Stimulated activated CD4-positive, alpha-beta T cell treated with anti-CD3 and anti-CD28 coated beads, Interleukin-2, amount 100 ng/mL, for 24 hours (primary cell): ENCODE data around the gene CHD3.

Experiments used
- DNase-seq, 2 donors: peaks; one replicate each; pipeline ENCODE4 v3.0.0-alpha.2; 2020

CHD3 gene

GRCh38 chr17:7903154-7904103, 14.8 kb downstream of the CHD3 start:
- DNase-seq, result no peak

DNA sequence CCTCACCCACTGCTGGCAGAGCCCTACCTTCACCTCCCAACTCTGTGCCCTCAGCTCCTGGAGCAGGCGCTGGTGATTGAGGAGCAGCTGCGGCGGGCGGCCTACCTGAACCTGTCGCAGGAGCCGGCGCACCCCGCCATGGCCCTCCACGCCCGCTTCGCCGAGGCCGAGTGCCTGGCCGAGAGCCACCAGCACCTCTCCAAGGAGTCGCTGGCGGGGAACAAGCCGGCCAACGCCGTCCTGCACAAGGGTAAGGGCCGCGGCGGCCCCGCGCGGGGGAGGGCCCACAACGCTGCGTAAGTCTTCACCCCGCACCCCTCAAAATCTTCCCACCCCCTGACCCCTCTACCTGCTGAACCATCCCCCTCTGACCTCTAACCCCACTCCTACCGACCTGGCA, 20.5 kb downstream of the CHD3 start:
- DNase-seq, result no peak

DNA sequence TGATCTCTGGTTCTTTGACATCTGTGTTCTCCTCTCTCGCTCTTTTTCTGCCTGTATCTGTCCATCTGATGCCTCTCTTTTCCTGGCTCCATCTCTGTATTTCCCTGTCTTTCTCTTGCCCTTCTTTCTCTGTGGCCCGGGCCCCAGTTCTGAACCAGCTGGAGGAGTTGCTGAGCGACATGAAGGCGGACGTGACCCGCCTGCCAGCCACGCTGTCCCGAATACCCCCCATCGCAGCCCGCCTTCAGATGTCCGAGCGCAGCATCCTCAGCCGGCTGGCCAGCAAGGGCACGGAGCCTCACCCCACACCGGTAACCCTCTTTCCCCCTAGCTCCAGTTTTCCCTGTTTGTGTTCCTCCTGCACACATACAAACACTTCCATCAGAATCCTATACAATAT, 21.7 kb downstream of the CHD3 start:
- DNase-seq, result no peak

DNA sequence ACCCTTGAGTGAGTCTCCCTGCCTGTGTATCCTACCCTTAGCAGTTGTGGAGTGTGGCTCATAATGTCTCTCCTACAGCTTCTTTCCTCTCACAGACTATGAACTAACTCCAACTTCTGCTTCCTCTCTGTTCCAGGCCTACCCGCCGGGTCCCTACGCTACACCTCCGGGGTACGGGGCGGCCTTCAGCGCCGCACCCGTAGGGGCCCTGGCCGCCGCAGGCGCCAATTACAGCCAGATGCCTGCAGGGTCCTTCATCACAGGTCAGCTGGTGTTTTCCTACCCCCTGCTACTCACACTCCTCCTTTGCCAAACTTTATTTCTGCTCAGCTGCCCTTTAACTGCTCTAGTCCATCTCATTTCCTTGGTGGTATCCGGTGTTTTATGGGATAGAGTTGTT, 22.1 kb downstream of the CHD3 start:
- DNase-seq, result no peak

DNA sequence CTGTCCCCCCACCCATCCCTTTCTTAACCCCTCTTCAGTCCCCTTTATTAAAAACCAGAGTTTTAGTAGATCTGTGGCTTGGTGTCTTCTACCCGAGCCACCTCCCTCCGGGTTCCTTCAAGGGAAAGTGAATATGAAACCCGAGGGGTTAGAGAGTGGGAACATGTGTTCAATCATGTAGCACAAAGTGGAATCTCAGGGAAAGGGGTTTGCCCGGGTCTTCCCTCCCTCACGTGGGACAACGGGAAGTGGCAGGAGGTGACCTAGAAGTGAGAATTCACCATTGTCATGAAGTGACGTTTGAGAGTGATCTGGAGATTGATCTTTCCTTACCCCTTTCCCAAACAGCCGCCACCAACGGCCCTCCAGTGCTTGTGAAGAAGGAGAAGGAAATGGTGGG, 22.5 kb downstream of the CHD3 start:
- no peak for DNase-seq

DNA sequence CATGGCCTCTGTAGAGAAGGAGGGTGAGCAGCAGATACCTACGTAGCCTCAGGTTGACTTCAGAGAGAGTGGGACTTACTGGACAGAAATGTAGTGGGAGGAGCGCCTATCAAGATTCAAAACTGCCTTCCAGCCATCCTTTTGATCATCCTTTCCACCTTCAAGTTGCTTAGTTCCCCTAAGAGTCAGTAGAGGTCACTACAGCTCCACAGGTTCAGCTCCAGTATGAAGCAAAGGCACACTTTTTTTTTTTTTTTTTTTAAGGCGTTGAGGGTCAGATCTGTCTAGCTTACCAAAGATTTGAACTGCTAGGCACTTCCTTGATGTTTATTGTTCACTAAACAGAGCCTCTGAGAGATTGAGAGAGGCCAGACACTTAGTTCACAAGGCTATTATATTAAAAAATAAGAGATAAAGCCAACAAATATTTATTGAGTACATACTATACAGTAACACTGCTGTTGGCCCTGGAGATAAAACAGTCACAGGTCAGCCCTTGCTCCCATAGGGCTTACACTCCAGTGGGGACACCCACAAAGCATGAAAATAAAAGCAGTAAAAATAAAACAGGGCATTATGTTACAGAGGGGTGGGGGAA, 24.4 kb downstream of the CHD3 start:
- peak in 1 of 2 donors; percentile 39 for DNase-seq

DNA sequence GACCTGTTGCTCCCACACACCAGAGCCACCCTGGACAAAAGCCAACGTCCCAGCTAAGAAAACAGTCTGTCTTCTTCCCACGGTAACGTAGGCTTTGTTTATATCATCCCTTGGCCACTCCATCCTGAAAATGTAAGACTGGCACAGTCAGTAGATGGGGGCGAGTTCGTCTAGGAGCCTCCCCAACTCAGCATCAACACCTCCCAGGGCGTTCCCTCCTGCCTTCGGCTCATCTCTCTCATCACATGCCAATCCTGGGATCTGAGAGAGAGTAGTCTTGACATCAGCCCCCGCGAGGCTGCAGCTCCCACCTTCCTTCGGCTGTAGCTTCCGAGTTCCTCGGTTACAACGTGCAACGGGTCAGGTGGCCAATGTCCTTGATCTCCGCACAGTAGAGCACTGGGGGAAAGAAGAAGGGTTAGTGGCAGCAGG, 26.6 kb downstream of the CHD3 start:
- DNase-seq, result no peak

DNA sequence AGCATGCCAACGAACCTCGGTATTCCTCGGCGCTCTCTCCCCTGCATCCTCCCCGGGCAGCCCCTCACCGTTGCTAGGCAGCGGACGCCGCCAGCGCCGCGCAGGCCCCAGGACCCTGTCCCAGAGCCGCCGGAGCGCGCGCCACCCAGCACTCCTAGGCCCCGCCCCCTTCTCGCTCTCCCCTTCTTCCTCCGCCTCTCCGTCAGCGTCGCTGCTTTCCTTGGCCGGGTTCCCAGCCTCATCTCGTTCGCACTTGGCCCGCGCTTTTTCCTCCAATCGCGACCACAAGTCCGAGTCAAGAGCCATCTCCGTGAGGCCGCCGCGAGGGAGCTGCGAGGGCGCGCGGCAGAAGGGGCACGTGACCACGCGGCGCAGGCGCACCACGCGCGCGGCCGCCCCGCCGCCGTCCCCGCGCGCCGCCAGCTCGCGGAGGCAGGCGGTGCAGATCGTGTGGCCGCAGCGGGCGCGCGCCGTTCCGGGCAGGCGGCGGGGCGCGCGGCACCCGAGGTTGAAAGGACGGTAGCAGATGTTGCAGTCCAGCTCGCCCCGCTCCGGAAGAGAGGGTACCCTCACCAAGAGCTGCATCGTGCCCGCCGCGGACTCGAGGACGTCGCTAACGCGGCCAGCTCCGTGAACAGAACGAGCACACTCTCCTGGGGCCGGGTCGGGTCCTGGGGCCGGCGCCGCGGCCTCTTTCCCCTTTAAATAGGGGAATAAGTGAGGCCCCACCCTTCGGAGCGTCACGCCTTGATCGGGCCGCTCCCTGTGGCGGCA, 27.2 kb downstream of the CHD3 start, which contains the start of gene RNF227:
Gene RNF227 (minus strand): TSS at position 679 of the 774 bp plus-strand sequence. CDS start 94 bp downstream, at position 585.
- DNase-seq, result peak; percentile 89 to 93

DNA sequence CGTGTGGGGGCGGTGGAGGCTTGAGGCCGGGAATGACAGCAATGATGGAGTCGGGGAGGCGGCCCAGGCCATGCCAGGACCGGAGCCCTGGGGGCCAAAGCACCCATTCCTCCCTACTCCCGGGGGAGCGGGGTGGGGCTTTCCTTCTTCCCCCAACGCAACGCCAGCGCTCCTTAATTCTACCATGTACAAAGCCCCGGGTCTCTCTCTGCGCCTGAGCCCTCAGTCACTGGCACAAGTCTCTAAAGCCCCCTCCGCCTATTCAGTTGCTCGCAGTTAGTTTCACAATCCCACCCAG, 27.7 kb downstream of the CHD3 start:
- DNase-seq, result no peak

DNA sequence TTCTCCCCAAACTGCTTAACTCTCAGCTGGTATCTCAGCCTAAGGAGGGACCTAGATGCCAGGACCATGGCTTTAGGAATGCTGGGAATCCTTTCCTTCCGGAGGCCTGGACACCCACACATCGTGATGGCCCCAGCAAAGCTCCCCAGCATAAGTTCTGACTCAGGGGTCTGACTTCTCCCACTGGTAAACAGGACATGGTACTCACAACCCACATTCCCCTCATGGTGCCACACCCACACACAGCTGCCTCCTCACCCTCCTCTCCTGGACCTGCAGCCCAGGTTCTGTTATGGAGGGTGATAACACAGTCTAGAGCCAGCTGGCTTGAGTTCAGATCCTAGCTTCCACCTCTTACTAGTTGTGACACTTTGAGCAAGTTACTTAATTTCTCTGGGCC, 28.2 kb downstream of the CHD3 start:
- no peak for DNase-seq

DNA sequence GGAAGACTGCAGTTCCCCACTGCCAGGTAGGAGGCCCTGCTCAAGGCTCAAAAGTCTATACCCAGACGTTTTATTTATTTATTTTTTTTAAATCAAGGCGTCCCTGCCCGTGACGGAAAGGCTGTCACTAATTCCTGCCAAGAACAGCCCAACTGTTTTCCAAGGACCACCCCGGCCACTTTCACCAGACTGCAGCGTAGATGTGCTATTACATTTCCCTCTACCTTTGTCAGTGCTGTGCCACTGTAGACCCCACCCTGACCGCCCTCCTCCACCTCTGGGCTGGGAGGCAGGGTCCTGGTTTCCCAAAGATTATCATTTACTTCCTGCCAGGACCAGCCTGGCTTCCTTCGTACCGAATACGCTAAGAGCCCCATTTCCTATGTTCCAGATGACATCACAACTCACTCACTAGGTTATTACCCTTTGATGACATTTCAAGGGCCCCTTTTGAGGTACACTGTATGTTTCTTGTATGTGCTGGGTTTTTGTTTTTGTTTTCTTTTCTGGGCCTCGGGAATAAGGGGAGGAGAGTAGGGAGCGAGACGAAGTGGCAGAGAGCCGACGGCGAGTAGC, 33.8 kb downstream of the CHD3 start:
- no peak for DNase-seq

- peak; percentile 83 to 84 for DNase-seq
Observed at GRCh38 chr17:7922845-7923628, 34.4 kb downstream of the CHD3 start.

DNA sequence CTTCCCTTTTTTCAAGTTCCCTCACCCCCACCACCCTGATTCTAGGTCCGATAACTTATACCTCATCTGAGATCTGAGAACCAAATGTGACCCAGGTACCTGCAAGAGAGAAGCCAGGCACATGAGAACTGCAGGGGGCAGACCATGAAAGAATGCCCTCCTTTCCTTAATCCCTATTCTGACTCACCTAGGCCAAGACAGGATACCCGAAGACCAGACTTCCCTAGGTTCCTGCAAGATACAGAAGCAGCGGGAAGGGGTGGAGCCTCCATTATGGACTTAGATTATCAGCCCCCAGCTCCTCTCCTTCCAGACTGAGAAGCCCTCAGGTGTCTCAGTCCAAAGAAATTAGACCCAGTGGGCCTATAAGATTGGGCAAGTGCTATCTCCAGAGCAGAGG, 39.0 kb downstream of the CHD3 start:
- DNase-seq, result no peak

GRCh38 chr17:7929158-7930023, 40.8 kb downstream of the CHD3 start, which contains the start of gene KCNAB3:
KCNAB3 (minus strand) TSS chr17:7929856; CDS start chr17:7929435, 421 bp downstream.
- peak; percentile 59 to 65 for DNase-seq

GRCh38 chr17:7930841-7931631, 42.4 kb downstream of the CHD3 start:
- no peak for DNase-seq

GRCh38 chr17:7931709-7932482, 43.3 kb downstream of the CHD3 start, which contains the start of the genes CNTROB and TRAPPC1:
CNTROB (plus strand) TSS chr17:7932206; CDS start chr17:7933080, 874 bp downstream.
TRAPPC1 (minus strand) TSS chr17:7931946; CDS start chr17:7931829, 117 bp downstream.
- DNase-seq, result peak; percentile 99

DNA sequence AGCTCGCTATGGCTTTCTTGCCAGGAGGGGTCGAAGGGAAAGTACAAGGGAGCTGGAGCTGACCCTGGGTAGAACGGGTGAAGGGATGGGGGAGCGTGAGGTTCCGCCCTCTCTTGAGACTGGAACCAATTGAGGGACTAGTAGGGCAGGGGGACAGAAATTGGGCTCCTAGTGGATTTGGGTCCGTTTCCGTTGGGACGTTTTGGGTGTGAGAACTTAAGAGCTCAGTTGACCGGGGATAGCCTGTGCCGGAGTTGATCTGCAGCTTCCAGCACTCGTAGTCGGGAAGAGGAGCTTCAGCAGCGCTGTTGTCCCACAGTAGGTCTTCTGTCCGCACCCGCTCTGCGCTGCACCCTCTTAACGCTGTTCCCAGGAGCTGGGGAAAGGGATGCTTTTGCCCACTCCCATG, 43.9 kb downstream of the CHD3 start:
- DNase-seq, result peak in 1 of 2 donors; percentile 31

DNA sequence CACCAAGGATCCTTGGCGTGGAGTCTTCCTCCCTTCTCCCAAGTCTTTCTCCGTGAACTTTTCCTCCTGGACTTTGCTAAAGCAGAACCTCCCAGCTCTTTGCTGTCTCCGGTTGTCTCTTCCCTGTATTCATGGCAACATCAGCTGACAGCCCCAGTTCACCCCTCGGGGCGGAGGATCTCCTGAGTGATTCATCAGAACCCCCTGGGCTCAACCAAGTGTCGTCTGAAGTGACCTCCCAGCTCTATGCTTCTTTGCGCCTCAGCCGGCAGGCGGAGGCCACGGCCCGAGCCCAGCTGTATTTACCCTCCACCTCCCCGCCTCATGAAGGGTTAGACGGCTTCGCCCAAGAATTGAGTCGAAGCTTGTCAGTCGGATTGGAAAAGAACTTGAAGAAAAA, 44.4 kb downstream of the CHD3 start:
- DNase-seq, result peak in 1 of 2 donors; percentile 35

DNA sequence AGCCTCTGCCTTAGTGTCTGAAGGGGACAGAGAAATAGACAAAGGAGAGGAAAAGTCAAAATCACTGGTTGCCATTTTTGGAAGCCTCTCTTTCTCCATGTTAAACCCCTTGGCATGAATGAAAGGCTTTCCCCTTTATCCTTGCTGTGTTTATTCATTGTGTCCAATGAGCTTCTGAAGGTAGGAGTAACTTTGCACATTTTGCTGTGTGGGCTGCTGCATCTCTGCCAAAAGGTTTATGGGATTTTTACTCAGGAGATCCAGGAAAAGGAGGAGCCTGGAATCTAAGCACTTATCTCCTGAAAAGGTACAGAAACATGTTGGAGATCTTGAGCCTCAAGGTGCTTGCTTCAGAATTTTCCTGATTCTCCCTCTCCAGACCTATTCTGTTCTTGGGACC, 47.3 kb downstream of the CHD3 start:
- no peak for DNase-seq
